NOMO-1 treated with DMSO at 0.1 percent for 48 hours (cell line): ENCODE results near the gene SYT9.
A peak's percentile ranks its signal among the peaks of the same experiment; 100 is the strongest.

Source experiments
- DNase-seq: peaks from one replicate; lab custom pipeline; 2025; ENCODE audit not compliant: unreplicated experiment; lab: John Stamatoyannopoulos, UW

SYT9 gene

DNA sequence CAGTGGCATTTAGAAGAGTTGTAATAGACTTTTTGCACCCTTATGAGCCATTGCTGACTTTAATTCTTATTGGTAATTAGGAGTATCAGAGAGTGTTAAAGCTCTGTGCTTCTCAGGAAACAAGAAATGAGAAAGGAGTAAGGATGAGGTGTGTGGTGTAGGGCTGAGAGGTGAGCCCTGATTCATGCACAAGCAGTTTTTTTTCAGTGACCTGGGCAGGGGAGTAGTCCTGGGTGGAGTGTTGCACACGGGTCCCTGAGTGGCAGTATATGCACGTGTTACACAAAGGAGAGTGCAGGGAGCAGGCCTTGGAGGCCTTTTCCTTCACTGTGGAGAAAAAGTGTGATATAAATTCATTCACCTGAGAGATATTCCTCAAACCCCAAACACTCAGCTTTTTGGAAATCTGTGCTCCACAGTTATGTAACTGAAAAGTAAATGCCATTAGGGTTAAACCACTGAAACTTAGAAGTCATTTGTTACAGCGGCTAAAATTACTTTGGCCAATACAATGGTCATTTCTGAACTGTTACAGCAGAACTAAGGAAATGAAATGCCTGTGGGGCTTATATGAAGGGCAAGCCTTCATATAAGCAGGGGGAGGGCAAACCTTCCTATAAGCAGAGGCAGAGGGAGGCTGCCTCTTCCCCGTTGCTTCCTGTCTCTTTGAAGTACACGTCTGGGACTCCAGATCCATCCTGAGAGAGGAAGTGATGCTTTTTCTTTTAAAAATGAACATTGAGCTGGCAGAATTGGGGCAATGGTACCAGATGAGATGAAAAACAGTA lies 171.0 kb downstream of the SYT9 start:
- DNase-seq, result no peak

DNA sequence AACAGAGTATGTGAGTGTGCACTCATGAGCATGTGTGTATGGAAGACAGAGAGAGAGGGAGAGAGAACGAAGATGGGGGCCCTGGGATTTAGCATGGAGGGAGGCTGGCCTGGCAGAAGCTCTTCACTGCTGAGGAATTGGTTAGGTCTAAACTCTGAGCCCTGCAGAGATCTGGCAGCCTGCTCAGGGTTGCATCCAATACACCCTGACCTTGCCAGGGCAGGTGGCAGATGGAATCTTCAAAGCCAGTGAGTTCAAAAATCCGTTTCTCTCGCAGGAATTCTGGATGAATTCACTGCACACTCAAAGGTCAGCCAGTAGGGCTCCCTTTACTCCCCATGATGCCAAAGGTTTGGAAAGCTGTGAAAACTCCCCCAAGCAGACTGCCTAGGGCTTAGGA lies 172.2 kb downstream of the SYT9 start:
- no peak for DNase-seq

DNA sequence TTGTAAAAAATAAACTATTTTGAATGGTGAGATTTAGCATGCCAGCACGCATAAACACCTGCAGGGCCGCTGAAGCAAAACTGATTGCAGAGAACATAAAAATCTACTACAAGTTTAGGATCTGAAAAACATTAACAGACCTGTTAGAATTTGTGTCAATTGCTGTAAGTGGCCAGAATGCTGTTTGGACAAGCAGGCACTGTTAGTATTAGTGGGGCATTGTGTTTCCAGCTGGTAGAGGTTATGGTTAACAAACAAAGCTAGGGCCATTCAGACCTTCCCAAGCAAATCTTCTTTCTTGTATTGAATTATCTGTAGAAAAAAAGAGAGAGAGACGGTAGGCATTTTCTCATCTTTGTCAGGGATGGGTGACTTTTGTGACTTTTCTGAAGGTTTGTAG lies 176.0 kb downstream of the SYT9 start:
- DNase-seq, result no peak

DNA sequence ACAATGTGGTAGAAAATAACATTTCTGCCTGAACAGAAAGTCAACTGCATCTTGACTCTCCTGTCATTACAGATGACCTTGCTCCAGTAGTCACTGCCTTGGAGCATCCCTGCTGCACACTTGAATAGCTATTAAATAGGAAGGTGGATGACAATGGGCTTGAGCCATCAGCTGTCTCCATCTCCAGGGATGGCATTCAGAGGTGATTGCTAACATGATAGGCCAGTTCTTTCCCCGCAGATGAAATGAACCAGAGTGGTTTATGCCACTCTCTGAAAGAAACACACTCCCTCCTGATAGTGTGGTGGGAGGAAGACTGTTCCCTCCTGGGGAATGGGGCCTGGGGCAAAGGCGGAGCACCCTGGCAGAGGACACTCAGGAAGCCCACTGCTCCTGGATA lies 176.5 kb downstream of the SYT9 start:
- DNase-seq, result no peak

DNA sequence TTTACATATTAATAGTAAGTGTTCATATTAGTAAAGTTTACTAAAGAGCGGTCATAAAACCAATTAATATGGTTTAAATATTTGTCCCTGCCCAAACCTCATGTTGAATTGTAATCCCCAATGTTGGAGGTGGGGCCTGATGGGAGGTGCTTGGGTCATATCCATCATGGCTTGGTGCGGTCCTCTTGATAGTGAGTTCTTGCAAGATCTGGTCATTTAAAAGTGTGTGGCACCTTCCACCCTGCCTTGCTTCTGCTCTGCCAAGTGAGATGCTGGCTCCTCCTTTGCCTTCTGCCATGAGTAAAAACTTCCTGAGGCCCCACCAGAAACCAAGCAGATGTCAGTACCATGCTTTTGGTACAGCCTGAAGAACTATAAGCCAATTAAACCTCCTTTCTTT lies 178.8 kb downstream of the SYT9 start:
- no peak for DNase-seq

DNA sequence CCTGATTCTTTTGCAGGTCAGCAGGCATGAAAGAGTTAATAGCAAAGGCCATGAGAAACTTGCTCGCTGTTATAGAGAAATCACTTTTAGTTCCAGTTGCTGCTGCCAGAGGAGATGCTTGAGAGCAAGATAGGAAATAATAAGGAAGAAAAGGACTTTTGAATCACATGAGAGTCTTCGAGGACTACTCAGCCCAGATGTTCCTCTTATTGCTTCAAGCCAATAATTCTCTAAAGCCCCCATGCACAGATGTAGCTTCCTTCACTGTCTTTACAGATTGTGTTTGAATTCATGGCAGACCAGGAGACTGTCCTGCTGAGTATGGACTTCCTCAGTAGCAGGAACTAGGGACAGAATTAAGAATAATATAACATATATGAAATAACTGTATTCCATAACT lies 183.5 kb downstream of the SYT9 start:
- DNase-seq, result no peak

DNA sequence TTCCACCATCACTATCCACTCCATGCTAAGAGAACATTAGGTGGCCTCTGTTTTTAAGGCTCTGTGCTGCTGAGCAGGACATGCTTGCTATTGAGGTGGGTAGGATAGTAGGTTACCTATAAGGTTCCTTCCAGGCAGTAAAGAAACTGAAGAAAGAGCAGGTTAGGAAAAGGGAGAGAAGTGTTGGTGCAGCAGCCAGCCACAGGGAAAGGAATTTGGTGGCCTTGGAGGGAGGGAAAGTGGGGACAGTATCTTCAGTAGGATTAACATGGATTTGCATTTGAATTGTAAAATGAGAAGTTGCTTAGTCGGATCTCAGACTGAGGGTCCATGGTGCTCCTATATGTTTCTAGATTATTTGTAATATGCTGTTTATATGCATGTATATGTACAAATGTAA lies 184.4 kb downstream of the SYT9 start:
- DNase-seq, result no peak

DNA sequence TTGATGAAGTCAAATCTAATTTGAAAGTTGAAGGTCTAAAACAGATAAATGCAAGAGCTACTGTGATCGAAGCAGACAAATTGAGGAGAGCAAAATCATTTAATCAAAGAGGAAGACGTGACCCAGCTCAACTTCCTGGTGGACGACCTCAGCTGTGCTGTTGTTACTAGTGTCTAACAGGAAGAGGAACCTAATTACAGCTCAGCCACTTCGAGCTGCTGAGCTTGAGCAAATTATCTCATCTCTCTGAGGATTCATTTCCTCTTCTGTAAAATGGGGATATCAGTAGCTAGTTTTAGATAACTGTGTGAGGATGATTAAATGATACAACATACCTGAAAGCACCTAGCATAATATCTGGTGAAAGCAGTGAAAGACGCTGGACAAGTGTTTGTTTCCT lies 185.0 kb downstream of the SYT9 start:
- peak; percentile 91 for DNase-seq

DNA sequence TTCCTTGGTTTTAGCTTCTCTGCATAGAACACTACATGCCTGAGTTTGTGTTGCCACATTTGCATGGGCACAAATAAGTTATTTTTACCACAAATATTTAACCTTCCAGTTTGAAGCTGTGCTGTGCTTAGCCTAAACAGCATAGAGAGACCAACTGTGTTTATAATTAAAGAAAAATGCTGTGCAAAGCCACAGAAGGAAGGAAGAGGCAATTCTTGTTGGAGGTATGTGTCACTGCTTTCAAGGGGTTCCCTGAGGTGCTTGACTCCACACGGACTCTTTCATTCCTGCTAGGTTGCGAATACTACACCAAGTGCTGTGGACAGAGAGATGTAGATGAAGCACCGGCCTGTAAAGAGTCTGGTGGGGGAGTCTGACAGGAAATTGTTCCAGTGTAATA lies 186.0 kb downstream of the SYT9 start:
- DNase-seq, result no peak

DNA sequence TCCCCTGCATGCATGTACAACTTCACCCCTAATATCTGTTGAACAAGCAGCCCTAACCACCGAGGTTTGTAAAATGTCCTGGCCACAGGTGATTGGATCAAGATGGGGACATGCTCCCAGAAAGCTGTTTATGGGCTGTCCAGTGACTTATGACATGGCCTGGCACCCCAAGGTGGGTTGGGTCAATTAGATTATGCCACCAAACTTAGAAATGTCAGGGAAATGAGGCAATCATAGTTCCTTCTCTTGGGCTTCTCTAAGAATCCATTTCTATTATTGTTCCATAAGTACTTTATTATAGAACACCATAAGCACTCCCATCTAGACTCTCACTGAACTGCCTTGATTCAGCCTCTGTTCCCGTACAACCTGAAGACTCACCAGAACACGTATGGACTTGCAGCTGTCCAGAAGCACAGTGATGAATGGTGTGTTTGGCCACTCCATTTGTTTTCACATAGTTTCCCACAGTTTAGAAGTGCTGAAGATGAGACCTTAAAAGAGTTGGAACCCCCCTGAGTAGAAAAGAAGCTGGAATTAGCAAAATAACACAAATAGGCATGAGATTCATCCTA lies 188.1 kb downstream of the SYT9 start:
- no peak for DNase-seq

DNA sequence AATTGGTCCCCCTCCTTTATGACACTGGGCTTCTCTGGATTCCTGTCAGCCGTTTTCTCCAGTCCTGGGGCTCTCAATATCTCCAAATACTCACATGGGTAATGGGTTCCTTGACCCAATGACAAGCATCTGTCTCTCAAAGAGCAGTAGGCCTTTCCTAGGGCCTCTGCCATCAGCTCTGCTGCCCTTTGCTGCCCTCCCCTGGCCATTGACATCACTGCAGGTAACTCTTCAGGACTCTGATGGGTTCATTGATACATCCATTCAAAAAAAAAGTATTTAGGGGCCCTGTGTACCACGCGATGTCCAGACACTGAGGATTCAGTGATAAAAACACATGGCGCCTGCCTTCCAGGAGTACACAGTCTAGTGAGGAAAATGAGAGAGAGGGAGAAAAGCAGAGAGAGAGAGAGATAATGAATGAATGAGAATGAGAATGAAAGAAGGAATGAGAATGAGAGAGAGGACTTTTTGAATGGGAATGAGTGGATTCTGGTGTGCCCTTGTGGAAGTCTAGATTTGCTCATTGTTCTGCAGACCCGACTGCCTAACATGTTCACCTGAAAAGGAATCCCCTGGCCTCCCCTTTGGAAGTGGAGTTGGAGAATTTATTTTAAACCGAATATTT lies 191.0 kb downstream of the SYT9 start:
- DNase-seq, result peak; percentile 44

DNA sequence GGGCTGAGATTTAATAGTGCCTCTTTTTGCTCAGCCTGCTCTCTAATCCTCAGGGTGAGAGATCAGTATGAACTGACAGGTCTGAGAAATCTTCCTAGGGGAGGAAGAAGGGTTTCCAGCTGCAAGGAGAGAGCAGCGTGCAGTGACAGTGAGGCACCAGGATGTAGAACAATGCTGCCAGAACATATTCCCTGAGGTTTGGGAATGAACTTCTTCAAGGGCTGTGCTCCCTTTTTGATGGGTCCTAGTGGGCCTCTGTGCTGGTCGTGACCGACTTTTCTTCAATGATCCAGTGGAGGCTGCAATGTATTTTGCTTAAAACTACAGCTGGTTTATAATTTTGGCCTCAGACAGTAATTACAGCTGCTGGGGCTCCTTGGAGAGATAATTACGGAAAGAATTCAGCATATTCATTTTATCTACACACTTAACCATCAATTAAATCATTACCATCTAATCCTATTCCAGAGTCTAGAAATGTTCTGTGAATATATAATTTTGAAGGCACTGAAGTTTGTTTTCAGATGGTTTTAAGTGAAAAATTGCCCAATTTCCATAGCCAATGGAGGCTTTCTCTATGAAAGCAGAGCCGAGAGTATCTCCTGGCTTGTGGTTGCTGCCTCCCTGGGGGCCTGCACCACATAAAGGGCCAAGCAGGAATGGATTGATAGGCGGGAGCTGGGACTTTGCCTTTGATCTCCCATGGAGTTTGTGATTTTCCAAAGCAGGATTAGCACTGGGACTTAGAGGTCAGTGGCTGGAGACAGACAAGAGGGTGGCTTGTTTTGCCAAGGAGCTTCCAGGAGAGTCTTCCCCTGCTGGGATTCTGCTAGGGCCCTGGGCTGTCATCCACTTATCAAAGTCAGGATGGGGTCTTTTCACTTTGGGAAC lies 192.6 kb downstream of the SYT9 start:
- DNase-seq, result no peak

DNA sequence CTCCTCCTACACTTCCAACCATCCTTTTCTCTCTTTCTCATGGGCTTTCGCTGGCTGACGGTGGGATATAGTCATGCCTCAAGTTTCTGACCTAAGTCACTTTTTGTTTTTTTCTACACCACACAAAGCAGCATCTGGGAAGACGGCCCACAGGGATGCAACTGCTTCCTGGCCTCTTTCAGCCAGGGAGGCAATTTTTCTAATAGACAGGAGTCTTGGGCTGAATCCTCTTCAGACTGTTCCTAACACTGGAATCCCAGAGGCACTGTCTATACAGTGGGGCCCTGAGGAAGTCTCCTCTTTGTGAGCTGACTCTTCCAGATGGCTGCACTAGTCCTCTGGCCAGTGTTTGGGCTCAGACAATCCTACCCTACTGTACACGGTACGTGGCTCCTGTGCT lies 193.9 kb downstream of the SYT9 start:
- no peak for DNase-seq

DNA sequence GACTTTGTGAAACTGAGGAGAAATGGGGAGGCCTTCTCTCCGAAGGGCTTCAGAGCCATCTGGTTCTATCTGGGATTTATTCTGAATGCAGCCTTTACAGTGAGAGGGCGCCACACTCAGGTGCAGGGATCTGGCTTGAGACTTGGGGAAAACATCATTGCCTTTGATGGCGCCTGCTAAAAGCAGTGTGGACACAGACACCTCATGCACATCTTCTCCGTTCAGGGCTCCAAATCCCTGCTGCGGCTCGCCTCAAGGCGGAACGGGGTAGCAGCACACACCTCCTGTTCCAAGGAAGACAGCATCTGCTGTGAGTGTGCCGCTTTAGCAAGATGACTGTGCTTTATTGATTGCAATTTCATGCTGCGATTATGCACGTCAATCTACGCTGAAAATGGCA lies 196.5 kb downstream of the SYT9 start:
- no peak for DNase-seq

DNA sequence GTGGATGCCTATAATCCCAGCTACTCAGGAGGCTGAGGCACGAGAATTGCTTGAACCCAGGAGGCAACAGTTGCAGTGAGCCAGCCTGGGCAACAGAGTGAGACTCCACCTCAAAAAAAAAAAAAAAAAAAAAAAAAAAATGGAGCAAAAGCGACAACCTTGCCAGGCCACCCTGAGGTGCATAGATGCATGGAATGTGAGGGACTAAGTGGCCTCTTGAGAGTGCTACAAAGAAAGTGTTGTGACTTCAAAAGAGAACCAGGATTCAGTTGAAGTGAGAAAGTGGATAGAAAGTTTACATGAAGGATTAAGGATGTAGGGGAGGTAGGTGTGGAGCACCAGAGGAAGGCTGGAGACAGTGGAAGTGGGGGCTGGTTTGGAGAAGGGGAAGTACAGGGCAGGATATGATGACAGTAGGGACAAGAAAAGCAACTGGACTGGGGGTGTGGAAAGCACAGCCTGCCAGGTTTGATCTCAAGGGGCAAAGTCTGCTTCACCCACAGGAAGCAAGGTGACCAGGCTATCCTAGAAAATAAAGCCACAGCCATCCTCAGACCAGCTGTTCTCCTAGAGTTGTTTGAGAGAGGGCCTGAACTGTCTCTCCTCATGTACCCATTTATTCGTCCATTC lies 197.6 kb downstream of the SYT9 start:
- peak; percentile 19 for DNase-seq

DNA sequence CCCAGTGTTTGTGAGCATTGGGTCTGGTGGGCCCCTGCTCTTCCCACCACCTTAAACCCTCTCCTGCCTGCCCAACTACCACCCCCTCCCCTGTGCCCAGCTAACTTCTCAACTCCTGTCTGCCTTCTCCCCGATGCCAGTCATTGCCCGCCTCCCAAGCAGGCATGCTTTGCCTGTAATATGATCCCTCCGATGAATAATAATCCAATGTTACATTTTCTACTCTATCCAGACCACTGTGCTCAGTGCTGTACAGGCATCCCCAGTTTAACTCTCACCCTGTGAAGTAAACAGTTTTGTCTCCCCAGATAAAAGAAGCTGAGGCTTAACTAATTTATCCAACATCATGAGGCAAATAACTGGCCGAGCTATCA lies 198.1 kb downstream of the SYT9 start:
- DNase-seq, result no peak

DNA sequence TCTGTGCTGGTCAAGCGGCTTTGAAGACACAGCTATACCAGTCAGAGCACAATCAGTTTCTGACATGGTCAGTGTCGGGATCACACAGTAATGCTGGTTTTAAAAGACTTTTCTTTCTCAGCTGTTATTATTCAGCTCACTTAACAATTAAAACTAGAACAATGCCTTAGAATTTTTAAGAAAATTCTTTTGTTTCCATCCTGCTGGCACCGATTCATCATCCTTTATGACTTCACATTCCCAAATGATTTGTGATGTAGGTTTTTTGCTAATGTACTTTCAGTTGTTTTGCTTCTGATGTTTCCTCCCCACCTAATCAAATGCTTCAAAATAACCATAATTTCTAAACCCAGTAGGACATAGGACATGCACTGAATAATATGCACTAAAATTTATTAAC lies 199.1 kb downstream of the SYT9 start:
- no peak for DNase-seq

DNA sequence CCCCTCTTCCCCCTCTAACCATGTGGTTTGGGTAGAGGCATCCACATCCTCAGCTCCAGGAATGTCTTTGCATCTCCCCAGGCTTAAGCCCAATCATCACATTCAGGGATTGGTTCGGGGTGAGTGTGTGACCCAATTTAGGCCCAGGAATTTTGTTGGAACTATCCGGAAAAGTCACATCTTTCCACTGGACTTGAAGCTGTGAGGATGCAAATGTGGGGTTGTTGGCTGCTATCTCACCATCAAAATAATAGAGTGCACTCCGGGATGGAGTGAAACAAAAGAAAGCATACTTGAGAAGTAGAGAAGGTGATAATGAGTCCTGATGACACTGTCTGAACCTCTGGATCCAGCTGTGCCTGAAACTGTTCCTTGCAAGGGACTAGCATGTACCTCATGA lies 199.8 kb downstream of the SYT9 start:
- no peak for DNase-seq

DNA sequence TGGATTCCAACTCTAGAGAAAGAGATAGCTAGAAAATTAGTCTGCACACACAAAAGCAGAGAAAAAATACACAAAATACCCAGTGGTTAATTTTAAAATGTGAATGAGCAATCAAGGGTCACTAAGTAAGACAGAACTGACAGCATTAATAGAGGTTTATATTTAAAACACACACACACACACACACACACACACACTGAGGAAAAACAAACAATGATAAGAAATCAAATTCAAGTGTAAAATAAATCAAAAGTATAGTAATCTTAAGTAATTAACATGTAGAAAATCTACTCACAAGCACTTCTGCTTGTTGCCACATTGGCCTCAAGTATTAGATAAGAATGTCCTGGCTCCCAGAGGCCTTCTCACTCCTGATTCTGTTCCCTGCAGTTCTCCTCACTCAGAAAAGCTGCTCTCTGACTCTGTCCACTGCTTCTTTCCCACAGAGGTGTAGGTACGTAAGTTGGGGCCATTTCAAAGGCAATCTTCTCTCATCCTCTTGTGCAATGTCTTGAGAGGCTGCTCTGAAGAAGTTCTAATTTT lies 200.3 kb downstream of the SYT9 start:
- no peak for DNase-seq

DNA sequence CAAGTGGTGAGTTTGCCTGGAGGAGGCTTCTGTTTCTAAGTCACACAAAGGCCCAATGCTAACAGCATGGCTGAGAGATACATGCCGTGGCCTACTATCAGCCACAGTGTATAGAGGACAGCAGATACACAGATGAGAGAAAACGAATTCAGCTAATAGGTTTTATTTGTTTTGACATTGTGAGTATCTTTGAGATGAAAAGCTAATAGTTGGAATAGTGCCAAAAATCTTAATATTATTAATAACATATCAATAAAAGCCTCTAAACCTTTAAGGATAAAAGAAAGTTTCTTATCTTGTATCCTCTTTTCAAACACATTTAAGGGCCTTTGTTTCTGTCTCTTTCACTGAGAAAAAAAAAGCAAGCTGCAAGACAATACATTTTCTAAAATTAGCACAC lies 203.2 kb downstream of the SYT9 start:
- DNase-seq, result no peak

DNA sequence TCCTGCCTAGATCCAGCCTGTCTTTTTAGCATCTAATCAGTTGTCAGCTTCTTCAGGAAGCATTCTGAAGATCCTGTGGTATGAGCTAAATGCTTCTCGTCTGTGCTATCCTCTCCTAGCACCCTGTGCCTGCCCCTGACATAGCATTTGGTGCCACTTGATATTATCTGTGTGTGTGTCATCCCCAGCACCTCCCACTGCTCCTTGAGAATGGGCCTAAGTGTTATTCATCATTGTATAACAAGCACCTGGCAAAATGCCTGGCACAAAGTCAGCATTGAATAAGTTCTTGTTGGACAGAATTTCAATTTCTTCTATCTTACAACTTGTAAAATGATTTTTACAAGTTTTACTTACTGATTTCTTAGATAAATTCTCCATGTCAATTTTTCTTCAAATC lies 205.5 kb downstream of the SYT9 start:
- no peak for DNase-seq
